PC-9 (cell line): ENCODE measurements around the gene NGEF. TPM values are rescaled to one million over a fixed set of nuclear protein-coding genes. Genes with fewer than 3 reads are reported as not detected.
A peak's percentile ranks its signal among the peaks of the same experiment; 100 is the strongest.

Source experiments
- BruUV-seq: library from RNA; stranded (reverse); fragments of 400-500 nt; replicated peaks from 2 replicates; lab custom pipeline; 2021; lab: Mats Ljungman, UMichigan
- CTCF ChIA-PET: fragments of 300-600 bp; sonication (Branson Sonifier 250); formaldehyde crosslinking; loops from one replicate; lab custom pipeline; 2022; ENCODE audit warnings: antibody characterized with exemption; lab: Charles Lee
- POLR2A ChIA-PET: fragments of 300-600 bp; sonication (Branson Sonifier 250); formaldehyde crosslinking; loops from one replicate; lab custom pipeline; 2022; ENCODE audit warnings: antibody characterized with exemption; ENCODE audit not compliant: unreplicated experiment; lab: Charles Lee
- DNase-seq, 2 experiments: peaks; one replicate each; pipeline versions ENCODE4 v3.0.0 to v3.0.0-alpha.2; 2015 to 2022; ENCODE audit warnings: mixed read lengths in 1 of 2
- H2AFZ ChIP-seq: fragments of 200-600 bp; sonication (generic); 2 replicates; pipeline ENCODE4 v1.8.1; 2017; ENCODE audit warnings: antibody characterized with exemption
- H3F3A ChIP-seq: fragments of 200-600 bp; sonication (generic); 2 replicates; pipeline ENCODE4 v1.8.1; 2017; ENCODE audit warnings: antibody characterized with exemption, mild to moderate bottlenecking, low read depth; ENCODE audit not compliant: insufficient read depth
- H3K27ac ChIP-seq: fragments of 200-600 bp; sonication (generic); 2 replicates; pipeline ENCODE4 v1.6.1; 2016; ENCODE audit warnings: mixed run types
- H3K27me3 ChIP-seq: fragments of 200-600 bp; sonication (generic); 2 replicates; pipeline ENCODE4 v1.6.1; 2016; ENCODE audit warnings: low read depth, mixed run types; ENCODE audit not compliant: insufficient read depth
- H3K36me3 ChIP-seq: fragments of 200-600 bp; sonication (generic); 2 replicates; pipeline ENCODE4 v1.6.1; 2016; ENCODE audit warnings: low read depth, mixed run types
- H3K4me1 ChIP-seq: fragments of 200-600 bp; sonication (generic); replicated peaks from 2 replicates; pipeline ENCODE4 v1.6.1; 2016; ENCODE audit warnings: mixed run types; ENCODE audit not compliant: insufficient read depth
- H3K4me2 ChIP-seq: fragments of 200-600 bp; sonication (generic); 2 replicates; pipeline ENCODE4 v1.6.1; 2017; ENCODE audit warnings: mixed run types
- H3K4me3 ChIP-seq: fragments of 200-600 bp; sonication (generic); 2 replicates; pipeline ENCODE4 v1.6.1; 2016; ENCODE audit warnings: mixed run types
- H3K79me2 ChIP-seq: fragments of 200-600 bp; sonication (generic); 2 replicates; pipeline ENCODE4 v1.6.1; 2017; ENCODE audit warnings: low read depth, mixed run types
- H3K9me2 ChIP-seq: fragments of 200-600 bp; sonication (generic); 2 replicates; pipeline ENCODE4 v1.8.1; 2017; ENCODE audit warnings: mild to moderate bottlenecking; ENCODE audit not compliant: insufficient read depth
- H3K9me3 ChIP-seq: fragments of 200-600 bp; sonication (generic); 2 replicates; pipeline ENCODE4 v1.8.1; 2016; ENCODE audit warnings: low read depth; ENCODE audit not compliant: insufficient read depth
- H4K20me1 ChIP-seq: fragments of 200-600 bp; sonication (generic); 2 replicates; pipeline ENCODE4 v1.8.1; 2017; ENCODE audit not compliant: insufficient read depth
- CTCF ChIP-seq: fragments of 200-600 bp; sonication (generic); conservative IDR thresholded peaks from 2 replicates; pipeline ENCODE4 v1.6.1; 2017; ENCODE audit warnings: mixed run types, antibody characterized with exemption, mild to moderate bottlenecking, moderate library complexity
- EZH2 ChIP-seq: fragments of 200-600 bp; sonication (generic); IDR thresholded peaks from 2 replicates; pipeline ENCODE4 v1.8.0; 2017; ENCODE audit warnings: antibody characterized with exemption, low read depth
- intact Hi-C: fragments of 100-400 bp; cut with micrococcal nuclease; formaldehyde crosslinking; loops from one replicate; pipeline ENCODE4 v1.10.0; 2022; ENCODE audit not compliant: unreplicated experiment
- total RNA-seq: library from RNA; stranded (reverse); gene quantifications from 2 replicates; pipeline ENCODE4 v1.2.3, GENCODE V29; 2021

Gene NGEF
- total RNA-seq, 1 experiment from 2014 or later: 55.3 TPM

- Histone ChIP-seq H4K20me1 (no peaks in the 10 kb centered on the region), H3K4me2 (no peak overlapping the region), H3K9me2 (no peaks in the 10 kb centered on the region), H3K27me3 (no peaks in the 10 kb centered on the region), H3K79me2 (no peaks in the 10 kb centered on the region), H3K27ac (peak overlapping the region; percentile 86; the same call in 1 of the 2 replicates), H3K9me3 (peaks cover 3% of the 10 kb centered on the region; the same call in 1 of the 2 replicates), H3K4me1 (peaks cover 54% of the 10 kb centered on the region), H2AFZ (no peak overlapping the region), H3F3A (peaks cover 59% of the 10 kb centered on the region), H3K36me3 (no peaks in the 10 kb centered on the region), H3K4me3 (no peak overlapping the region)
- no TSS peak for BruUV-seq
- ChIA-PET POLR2A (no interaction called here), CTCF (interaction anchor here (0.9 kb wide), 1 partner anchor 22 kb away, joined by 3 read pairs; no protein-coding TSS in a partner anchor)
- no peak for DNase-seq
- intact Hi-C loops: no loop called here
- TF ChIP-seq CTCF: no peak
- TF ChIP-seq EZH2: no peak
Measured at GRCh38 chr2:233031556-233032500, 18.8 kb upstream of the NGEF start.

GRCh38 chr2:233029321-233029720, 16.3 kb upstream of the NGEF start:
- no peak for TF ChIP-seq CTCF
- no peak for TF ChIP-seq EZH2

DNA sequence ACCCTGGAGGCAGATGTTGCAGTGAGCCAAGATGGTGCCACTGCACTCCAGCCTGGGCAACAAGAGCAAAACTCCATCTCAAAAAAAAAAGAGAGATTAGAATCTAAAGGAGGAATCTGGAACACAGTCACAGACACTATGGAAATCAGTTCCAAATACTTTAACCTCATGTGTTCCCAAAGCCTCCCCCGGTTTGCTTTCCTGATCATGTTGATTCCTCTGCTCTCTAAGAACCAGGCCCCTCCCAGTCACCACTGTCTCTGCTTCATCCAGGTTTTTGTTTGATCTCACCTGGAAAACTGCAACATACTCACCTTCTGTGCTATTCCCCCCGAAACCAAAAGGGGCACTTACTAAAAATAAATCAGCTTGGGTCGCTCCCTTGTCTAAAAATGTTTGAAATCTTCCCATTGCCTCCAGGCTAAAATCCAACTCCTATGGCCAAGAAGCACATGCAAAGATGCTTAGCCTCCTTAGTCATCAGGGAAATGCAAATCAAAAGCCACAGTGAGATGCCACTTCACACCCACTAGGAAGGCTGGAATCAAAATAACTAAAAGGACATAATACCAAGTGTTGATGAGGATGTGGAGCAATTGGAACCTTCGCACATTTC, 13.2 kb upstream of the NGEF start:
- H3K9me3 ChIP-seq: no peaks in the 10 kb centered on the region
- no peak overlapping the region for H3K4me3 ChIP-seq
- peak overlapping the region; percentile 56 for H3K4me2 ChIP-seq
- peak overlapping the region; percentile 72 for H3K27ac ChIP-seq
- TF ChIP-seq CTCF: peak; percentile 51
- TF ChIP-seq EZH2: no peak
- CTCF ChIA-PET: interaction anchor here (0.7 kb wide), 1 partner anchor 197 kb away, joined by 5 read pairs; no protein-coding TSS in a partner anchor
- H3K36me3 ChIP-seq: no peaks in the 10 kb centered on the region
- DNase-seq: peak; percentile 69 to 97
- no peaks in the 10 kb centered on the region for H3K27me3 ChIP-seq
- no peaks in the 10 kb centered on the region for H4K20me1 ChIP-seq
- intact Hi-C loops: loop anchor here (1.0 to 5.0 kb wide), 8 partner anchors 38 to 221 kb away; no protein-coding TSS in a partner anchor
- H3F3A ChIP-seq: peaks cover 49% of the 10 kb centered on the region
- no peaks in the 10 kb centered on the region for H3K9me2 ChIP-seq
- no TSS peak for BruUV-seq
- POLR2A ChIA-PET: interaction anchor here (0.6 to 0.7 kb wide), 2 partner anchors 57 to 140 kb away, joined by 4 to 7 read pairs; no protein-coding TSS in a partner anchor
- no peak overlapping the region for H2AFZ ChIP-seq
- H3K79me2 ChIP-seq: no peaks in the 10 kb centered on the region
- peaks cover 45% of the 10 kb centered on the region for H3K4me1 ChIP-seq

More at GRCh38 chr2:233029321-233029720, 16.3 kb upstream of the NGEF start:
- no peaks in the 10 kb centered on the region for H3K36me3 ChIP-seq
- BruUV-seq: no TSS peak
- POLR2A ChIA-PET: no interaction called here
- H4K20me1 ChIP-seq: no peaks in the 10 kb centered on the region
- no peak overlapping the region for H3K4me2 ChIP-seq
- peaks cover 49% of the 10 kb centered on the region for H3K4me1 ChIP-seq
- no peaks in the 10 kb centered on the region for H3K27me3 ChIP-seq
- no peak overlapping the region for H3K27ac ChIP-seq
- H3K79me2 ChIP-seq: no peaks in the 10 kb centered on the region
- H3K4me3 ChIP-seq: no peak overlapping the region
- H3F3A ChIP-seq: peaks cover 51% of the 10 kb centered on the region
- CTCF ChIA-PET: interaction anchor here (0.8 to 0.9 kb wide), 2 partner anchors 25 to 49 kb away, joined by 3 to 7 read pairs; no protein-coding TSS in a partner anchor
- no peak overlapping the region for H2AFZ ChIP-seq
- intact Hi-C loops: loop anchor here (5.0 kb wide), 1 partner anchor 127 kb away; no protein-coding TSS in a partner anchor
- H3K9me3 ChIP-seq: no peaks in the 10 kb centered on the region
- no peak for DNase-seq
- no peaks in the 10 kb centered on the region for H3K9me2 ChIP-seq
